AG09319 (cell line): ENCODE results near the gene CDHR3.

ENCODE experiments used
- DNase-seq: peaks from one replicate; pipeline ENCODE4 v3.0.0-alpha.2; 2010; ENCODE audit warnings: low read depth; ENCODE audit errors: extremely low read depth
- TF ChIP-seq, protein P1 (sequence below): IDR thresholded peaks from 2 replicates; pipeline ENCODE4 v1.5.1; 2011; ENCODE audit warnings: low read depth, mild to moderate bottlenecking, inconsistent platforms, low read length, moderate library complexity

The CDHR3 gene

DNA sequence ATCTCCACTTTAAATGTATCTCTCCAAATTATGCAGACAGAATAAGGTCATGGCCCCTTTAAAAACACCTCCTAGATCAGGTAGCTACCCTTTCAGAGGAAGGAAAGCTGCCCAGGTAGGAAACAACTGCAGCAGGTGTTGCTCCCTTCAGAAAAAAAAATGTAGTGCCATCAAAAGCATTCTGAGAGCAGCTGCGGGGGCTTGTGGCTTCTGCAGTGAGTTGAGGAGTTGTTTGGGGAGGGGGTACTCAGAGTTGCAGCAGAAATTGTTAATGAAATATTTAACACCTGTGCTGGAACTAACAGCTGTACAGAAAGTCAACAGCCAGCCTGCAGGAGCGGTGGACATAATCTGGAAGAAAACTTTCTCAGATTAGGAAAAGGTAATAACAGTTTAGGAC is 24.0 kb downstream of the CDHR3 start:
- no peak for DNase-seq
- TF ChIP-seq, protein P1, sequence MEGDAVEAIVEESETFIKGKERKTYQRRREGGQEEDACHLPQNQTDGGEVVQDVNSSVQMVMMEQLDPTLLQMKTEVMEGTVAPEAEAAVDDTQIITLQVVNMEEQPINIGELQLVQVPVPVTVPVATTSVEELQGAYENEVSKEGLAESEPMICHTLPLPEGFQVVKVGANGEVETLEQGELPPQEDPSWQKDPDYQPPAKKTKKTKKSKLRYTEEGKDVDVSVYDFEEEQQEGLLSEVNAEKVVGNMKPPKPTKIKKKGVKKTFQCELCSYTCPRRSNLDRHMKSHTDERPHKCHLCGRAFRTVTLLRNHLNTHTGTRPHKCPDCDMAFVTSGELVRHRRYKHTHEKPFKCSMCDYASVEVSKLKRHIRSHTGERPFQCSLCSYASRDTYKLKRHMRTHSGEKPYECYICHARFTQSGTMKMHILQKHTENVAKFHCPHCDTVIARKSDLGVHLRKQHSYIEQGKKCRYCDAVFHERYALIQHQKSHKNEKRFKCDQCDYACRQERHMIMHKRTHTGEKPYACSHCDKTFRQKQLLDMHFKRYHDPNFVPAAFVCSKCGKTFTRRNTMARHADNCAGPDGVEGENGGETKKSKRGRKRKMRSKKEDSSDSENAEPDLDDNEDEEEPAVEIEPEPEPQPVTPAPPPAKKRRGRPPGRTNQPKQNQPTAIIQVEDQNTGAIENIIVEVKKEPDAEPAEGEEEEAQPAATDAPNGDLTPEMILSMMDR: no peak

DNA sequence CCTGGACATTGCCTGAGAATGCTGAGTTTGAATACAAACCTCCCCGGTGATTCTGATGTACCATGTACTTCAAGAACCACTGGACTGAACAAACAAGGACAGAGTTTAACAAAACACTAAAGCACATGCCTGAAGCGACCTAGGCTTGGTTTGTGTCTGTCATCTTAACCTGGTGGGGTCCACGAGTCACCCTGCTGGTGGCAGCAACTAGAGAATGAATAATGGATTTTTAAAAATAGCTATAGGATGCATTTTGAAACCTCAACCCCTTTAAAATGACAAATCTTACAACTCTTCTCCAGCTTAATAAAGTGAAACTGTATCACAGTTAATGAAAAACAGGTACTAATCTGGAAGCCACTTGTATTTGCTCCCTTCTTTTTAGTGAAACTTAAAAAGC is 25.2 kb downstream of the CDHR3 start:
- TF ChIP-seq, protein P1: no peak
- DNase-seq: no peak

DNA sequence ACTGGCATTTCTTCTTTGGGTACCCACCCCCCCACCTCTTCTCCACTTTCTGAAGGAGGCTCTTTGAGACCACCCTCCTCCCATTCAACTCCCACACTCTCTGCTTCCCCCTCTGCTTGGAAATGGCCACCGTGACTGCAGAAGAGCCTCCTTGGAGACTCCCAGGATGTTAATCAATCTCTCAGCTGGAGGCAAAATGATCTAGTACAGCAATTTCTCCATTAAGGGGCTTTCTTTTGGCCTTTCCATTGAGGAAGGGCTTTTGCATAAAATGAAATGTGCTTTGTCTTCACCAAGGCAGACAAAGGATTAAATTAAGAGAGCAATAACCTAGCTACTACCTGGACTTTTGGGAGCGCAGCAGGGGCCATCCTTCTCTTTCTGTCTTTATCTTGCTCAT is 26.1 kb downstream of the CDHR3 start:
- TF ChIP-seq, protein P1: no peak
- DNase-seq: no peak

DNA sequence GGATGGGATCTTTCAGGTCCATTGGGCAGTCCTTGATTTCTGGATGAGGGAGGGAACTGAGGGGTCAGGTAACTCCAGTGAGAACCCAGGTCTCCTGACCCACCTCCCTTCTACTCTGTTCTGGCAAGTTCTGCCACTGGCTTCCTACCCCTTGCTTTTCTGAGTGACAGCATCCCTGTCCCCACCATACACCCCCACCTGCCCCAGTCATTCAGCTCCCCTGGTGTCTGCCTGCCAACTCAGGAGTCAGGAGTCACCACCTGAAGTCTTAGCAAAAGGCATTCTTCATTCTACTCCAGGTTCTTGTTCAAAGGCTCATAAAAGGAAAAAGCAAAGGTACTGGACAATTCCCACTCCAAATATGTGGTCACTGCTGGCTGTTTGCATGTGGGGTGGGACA is 26.6 kb downstream of the CDHR3 start:
- DNase-seq: no peak

DNA sequence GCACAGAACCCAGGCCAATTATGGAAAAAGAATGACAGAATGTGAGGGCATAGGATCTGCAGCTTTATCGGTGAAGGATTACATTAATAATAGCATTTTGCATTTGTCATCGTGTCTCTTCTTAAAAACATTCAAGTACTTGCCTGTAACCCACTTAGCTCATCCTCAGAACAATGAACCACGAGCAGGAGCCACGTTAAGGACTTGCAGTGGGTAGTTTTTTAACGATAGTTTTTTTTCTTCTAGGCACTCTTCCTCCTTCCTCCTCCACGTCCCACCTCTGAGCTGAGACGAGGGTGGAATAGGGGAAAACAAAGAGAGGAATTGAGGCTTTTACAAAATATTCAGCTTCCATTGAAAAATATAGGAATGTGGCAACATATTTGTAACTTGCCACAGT is 27.1 kb downstream of the CDHR3 start:
- DNase-seq: no peak
- TF ChIP-seq, protein P1: no peak

More for the DNA sequence above, 26.6 kb downstream of the CDHR3 start:
- TF ChIP-seq, protein P1: no peak

DNA sequence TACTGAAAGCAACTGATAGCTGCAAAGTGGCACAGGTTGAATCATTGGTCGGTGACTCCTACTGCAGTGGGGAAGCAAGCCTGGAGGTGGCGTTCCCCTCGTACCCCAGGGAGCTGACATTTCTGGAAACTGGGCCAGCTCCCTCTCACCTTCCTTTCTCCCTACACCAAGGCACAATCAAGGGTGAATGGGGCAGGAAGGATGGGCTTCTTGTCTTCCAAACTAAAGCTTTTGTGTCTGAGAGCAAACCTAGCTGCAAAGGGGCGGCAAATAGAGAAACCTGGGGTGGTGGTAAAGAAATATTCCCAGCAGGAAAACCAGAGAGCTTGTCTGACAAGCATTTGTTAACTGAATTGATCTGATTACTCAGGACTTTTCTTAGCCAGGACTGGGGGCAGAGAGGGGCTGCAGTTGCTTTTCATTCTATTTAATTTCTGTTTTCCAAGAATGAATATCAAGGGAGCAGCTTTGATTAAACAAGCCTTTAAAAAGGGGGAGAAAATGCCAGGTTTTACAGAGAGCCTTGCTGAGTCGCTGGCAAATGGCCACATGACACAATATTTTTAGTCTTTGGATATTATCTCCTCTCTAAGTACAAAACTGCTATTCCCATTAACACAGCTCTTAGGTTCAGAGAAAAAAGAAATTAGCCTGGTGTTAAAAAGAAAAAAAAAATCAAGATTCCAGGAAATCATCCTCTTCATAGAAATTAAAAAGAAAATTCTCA is 27.8 kb downstream of the CDHR3 start:
- DNase-seq: no peak
- TF ChIP-seq, protein P1: no peak

DNA sequence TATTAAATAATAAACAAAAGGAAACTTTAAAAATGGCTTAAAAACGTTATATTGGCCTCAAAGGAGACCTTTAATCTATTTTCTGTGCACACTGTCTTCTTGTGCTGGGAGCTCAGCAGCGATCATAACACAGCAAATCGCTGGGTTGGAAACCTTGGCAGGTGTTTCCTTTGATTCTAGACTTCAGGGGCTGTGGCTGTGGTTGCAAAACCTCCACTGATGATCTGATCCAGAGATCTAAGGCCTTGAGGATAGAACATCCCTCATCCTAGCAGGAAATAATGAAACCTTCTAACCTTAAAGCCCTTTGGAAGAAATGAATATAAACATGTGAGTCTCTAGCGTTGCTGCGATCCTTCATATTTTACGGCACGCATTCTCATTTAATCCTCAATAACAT is 29.8 kb downstream of the CDHR3 start:
- DNase-seq: no peak
- TF ChIP-seq, protein P1: no peak
